ENCODE data around the gene B3GALT6.

B3GALT6 gene

GRCh38 chr1:1211541-1212441, 20.2 kb upstream of the B3GALT6 start:
- Histone ChIP-seq H3K9ac (ENCODE audit: low read length) (no peak overlapping the region), H3K9me3 (ENCODE audit: control insufficient read depth, low read length) (no peaks in the 10 kb centered on the region), H3K27me3 (replicated peaks; ENCODE audit: control insufficient read depth, insufficient read depth, low read length) (peaks cover under 1% of the 10 kb centered on the region), H3K36me3 (ENCODE audit: control insufficient read depth, insufficient read depth, low read length, severe bottlenecking) (peaks cover 5% of the 10 kb centered on the region), H3K4me1 (ENCODE audit: control insufficient read depth, insufficient read depth, low read length) (peaks cover 5% of the 10 kb centered on the region), H3K4me3 (ENCODE audit: low read length) (no peak overlapping the region)
- DNase-seq (ENCODE audit: low read depth), result no peak

- Histone ChIP-seq H3K36me3 (ENCODE audit: control insufficient read depth, insufficient read depth, low read length, severe bottlenecking) (peaks cover 13% of the 10 kb centered on the region), H3K27me3 (replicated peaks; ENCODE audit: control insufficient read depth, insufficient read depth, low read length) (no peaks in the 10 kb centered on the region), H3K4me1 (ENCODE audit: control insufficient read depth, insufficient read depth, low read length) (peaks cover 5% of the 10 kb centered on the region), H3K4me3 (ENCODE audit: low read length) (no peak overlapping the region), H3K9ac (ENCODE audit: low read length) (no peak overlapping the region), H3K9me3 (ENCODE audit: control insufficient read depth, low read length) (no peaks in the 10 kb centered on the region)
- DNase-seq (ENCODE audit: low read depth), result no peak
These were observed 19.2 kb upstream of the B3GALT6 start for GRCh38 chr1:1212780-1213344.

DNA sequence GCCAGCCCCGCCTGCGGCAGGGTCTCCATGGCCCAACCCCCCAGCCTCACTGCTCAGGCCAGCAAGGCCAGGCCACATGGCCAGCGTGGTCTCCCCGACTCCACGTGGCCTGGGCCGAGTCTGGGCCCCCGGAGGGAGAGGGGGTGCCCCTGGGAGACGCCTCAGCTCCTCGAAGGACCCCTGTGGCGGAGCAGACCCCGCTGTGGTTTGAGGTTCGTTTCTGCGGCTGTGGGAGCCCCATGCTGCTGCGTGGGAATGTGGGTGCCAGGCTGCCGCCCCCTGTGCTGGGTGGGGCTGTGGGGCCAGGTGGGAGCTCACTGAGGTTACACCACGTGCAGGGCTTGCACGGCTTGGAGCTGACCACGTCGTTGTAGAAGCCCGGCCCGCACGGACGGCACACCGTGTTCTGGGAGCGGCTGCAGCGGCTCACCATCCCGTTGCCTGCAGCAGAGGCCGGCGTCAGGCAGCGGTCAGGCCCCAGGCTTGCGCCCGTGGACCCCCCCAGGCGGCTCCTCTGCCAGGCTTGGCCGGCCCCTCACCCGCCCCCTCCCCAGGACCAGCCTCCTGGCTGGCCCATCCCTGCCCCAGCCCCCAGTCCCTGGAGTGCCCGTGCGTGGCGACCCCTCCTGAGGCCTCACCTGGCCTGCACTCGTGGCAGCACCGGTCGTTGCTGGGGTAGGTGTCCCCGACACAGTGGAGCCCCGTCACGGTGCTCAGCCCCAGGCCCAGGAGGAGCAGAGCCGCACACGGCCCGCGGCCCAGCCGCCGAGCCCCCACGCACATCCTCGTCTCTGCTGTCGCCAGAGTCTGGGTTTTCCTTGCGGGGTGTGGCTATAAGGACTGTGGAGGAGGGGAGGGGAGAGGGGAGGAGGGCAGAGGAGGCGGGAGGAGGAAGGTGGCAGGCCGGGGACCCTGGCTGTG, 18.4 kb upstream of the B3GALT6 start, which contains the start of gene TNFRSF4:
TSS of gene TNFRSF4 (minus strand) at position 809 of the 921 bp plus-strand sequence. CDS start at position 783, 26 bp downstream.
- H3K9me3 ChIP-seq (ENCODE audit: control insufficient read depth, low read length), result no peaks in the 10 kb centered on the region
- no peak within 1 kb of the TSS for H3K4me3 ChIP-seq (ENCODE audit: low read length)
- H3K36me3 ChIP-seq (ENCODE audit: control insufficient read depth, insufficient read depth, low read length, severe bottlenecking), result peaks cover 20% of the 10 kb centered on the region
- no peaks in the 10 kb centered on the region for H3K4me1 ChIP-seq (ENCODE audit: control insufficient read depth, insufficient read depth, low read length)
- DNase-seq (ENCODE audit: low read depth), result no peak
- H3K27me3 ChIP-seq (replicated peaks; ENCODE audit: control insufficient read depth, insufficient read depth, low read length), result no peaks in the 10 kb centered on the region
- no peak within 1 kb of the TSS for H3K9ac ChIP-seq (ENCODE audit: low read length)

- H3K27me3 ChIP-seq (replicated peaks; ENCODE audit: control insufficient read depth, insufficient read depth, low read length), result no peaks in the 10 kb centered on the region
- H3K9ac ChIP-seq (ENCODE audit: low read length), result no peak overlapping the region
These were observed 16.9 kb upstream of the B3GALT6 start for GRCh38 chr1:1215080-1215676.

GRCh38 chr1:1215881-1216605, 16.0 kb upstream of the B3GALT6 start:
- no peaks in the 10 kb centered on the region for H3K4me1 ChIP-seq (ENCODE audit: control insufficient read depth, insufficient read depth, low read length)
- H3K27me3 ChIP-seq (replicated peaks; ENCODE audit: control insufficient read depth, insufficient read depth, low read length), result no peaks in the 10 kb centered on the region
- H3K4me3 ChIP-seq (ENCODE audit: low read length), result no peak overlapping the region
- H3K9me3 ChIP-seq (ENCODE audit: control insufficient read depth, low read length), result no peaks in the 10 kb centered on the region
- peaks cover 30% of the 10 kb centered on the region for H3K36me3 ChIP-seq (ENCODE audit: control insufficient read depth, insufficient read depth, low read length, severe bottlenecking)
- no peak for DNase-seq (ENCODE audit: low read depth)
- no peak overlapping the region for H3K9ac ChIP-seq (ENCODE audit: low read length)

More at GRCh38 chr1:1215080-1215676, 16.9 kb upstream of the B3GALT6 start:
- H3K4me3 ChIP-seq (ENCODE audit: low read length), result no peak overlapping the region
- no peaks in the 10 kb centered on the region for H3K4me1 ChIP-seq (ENCODE audit: control insufficient read depth, insufficient read depth, low read length)
- H3K9me3 ChIP-seq (ENCODE audit: control insufficient read depth, low read length), result no peaks in the 10 kb centered on the region
- H3K36me3 ChIP-seq (ENCODE audit: control insufficient read depth, insufficient read depth, low read length, severe bottlenecking), result peaks cover 22% of the 10 kb centered on the region
- DNase-seq (ENCODE audit: low read depth), result no peak

- Histone ChIP-seq H3K27me3 (replicated peaks; ENCODE audit: control insufficient read depth, insufficient read depth, low read length) (no peaks in the 10 kb centered on the region), H3K9me3 (ENCODE audit: control insufficient read depth, low read length) (no peaks in the 10 kb centered on the region), H3K4me3 (ENCODE audit: low read length) (no peak overlapping the region), H3K4me1 (ENCODE audit: control insufficient read depth, insufficient read depth, low read length) (no peaks in the 10 kb centered on the region), H3K9ac (ENCODE audit: low read length) (no peak overlapping the region), H3K36me3 (ENCODE audit: control insufficient read depth, insufficient read depth, low read length, severe bottlenecking) (peaks cover 39% of the 10 kb centered on the region)
- no peak for DNase-seq (ENCODE audit: low read depth)
These were observed 15.0 kb upstream of the B3GALT6 start for GRCh38 chr1:1216770-1217620.

- peaks cover 48% of the 10 kb centered on the region for H3K36me3 ChIP-seq (ENCODE audit: control insufficient read depth, insufficient read depth, low read length, severe bottlenecking)
- no peaks in the 10 kb centered on the region for H3K9me3 ChIP-seq (ENCODE audit: control insufficient read depth, low read length)
- H3K4me1 ChIP-seq (ENCODE audit: control insufficient read depth, insufficient read depth, low read length), result no peaks in the 10 kb centered on the region
- no peak overlapping the region for H3K4me3 ChIP-seq (ENCODE audit: low read length)
- DNase-seq (ENCODE audit: low read depth), result no peak
- H3K9ac ChIP-seq (ENCODE audit: low read length), result no peak overlapping the region
- H3K27me3 ChIP-seq (replicated peaks; ENCODE audit: control insufficient read depth, insufficient read depth, low read length), result no peaks in the 10 kb centered on the region
These were observed 14.2 kb upstream of the B3GALT6 start for GRCh38 chr1:1217621-1218523.

GRCh38 chr1:1218524-1219200, 13.4 kb upstream of the B3GALT6 start:
- no peak overlapping the region for H3K4me3 ChIP-seq (ENCODE audit: low read length)
- no peak for DNase-seq (ENCODE audit: low read depth)
- H3K27me3 ChIP-seq (replicated peaks; ENCODE audit: control insufficient read depth, insufficient read depth, low read length), result no peaks in the 10 kb centered on the region
- H3K4me1 ChIP-seq (ENCODE audit: control insufficient read depth, insufficient read depth, low read length), result no peaks in the 10 kb centered on the region
- H3K36me3 ChIP-seq (ENCODE audit: control insufficient read depth, insufficient read depth, low read length, severe bottlenecking), result peaks cover 54% of the 10 kb centered on the region
- H3K9ac ChIP-seq (ENCODE audit: low read length), result no peak overlapping the region
- no peaks in the 10 kb centered on the region for H3K9me3 ChIP-seq (ENCODE audit: control insufficient read depth, low read length)

- no peak overlapping the region for H3K4me3 ChIP-seq (ENCODE audit: low read length)
- no peaks in the 10 kb centered on the region for H3K9me3 ChIP-seq (ENCODE audit: control insufficient read depth, low read length)
- DNase-seq (ENCODE audit: low read depth), result no peak
- peaks cover 54% of the 10 kb centered on the region for H3K36me3 ChIP-seq (ENCODE audit: control insufficient read depth, insufficient read depth, low read length, severe bottlenecking)
- no peak overlapping the region for H3K9ac ChIP-seq (ENCODE audit: low read length)
- no peaks in the 10 kb centered on the region for H3K27me3 ChIP-seq (replicated peaks; ENCODE audit: control insufficient read depth, insufficient read depth, low read length)
- H3K4me1 ChIP-seq (ENCODE audit: control insufficient read depth, insufficient read depth, low read length), result no peaks in the 10 kb centered on the region
These were observed 12.7 kb upstream of the B3GALT6 start for GRCh38 chr1:1219341-1219740.
